H54 (cell line): ENCODE results near the gene ATP5F1E.
A peak's percentile ranks its signal among the peaks of the same experiment; 100 is the strongest.
"Not testable (repeated sequence)": the region's sequence is repeated elsewhere in the genome, so short reads cannot be mapped to it uniquely, and the experiment has no call there.

Experiments
- DNase-seq: peaks from one replicate; pipeline ENCODE4 v3.0.0; 2011; ENCODE audit warnings: low spot score, mixed read lengths; ENCODE audit not compliant: insufficient read length
- FAIRE-seq: peaks from 3 replicates; lab custom pipeline; 2011; peaks lifted over from hg19 to GRCh38; lab: Jason Lieb, UNC
- POLR2A ChIP-seq: IDR thresholded peaks from 2 replicates; pipeline ENCODE4 v1.6.1; 2011; ENCODE audit warnings: low read depth, mild to moderate bottlenecking, low read length

Gene ATP5F1E

DNA sequence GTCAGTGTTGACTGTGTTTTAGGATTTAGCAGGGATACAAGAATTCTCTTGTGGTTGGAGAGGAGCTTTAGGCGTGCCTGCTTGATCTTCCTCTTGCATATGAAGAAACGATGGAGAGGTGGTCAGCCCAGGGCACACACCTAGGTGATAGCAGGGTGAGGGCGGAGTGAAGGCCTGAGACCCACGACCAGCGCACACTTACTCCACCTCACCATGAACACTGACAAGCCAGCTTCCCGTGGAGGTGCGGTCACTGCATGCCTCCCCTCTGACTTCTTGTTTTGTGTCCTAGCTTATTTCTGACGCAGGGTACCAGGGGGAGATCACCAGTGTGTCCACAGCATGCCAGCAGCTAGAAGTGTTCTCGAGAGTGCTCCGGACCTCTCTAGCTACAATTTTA is 42.9 kb downstream of the ATP5F1E start:
- TF ChIP-seq POLR2A, result no peak
- DNase-seq (no peak), FAIRE-seq (no peak)

- TF ChIP-seq POLR2A, result no peak
- no peak for DNase-seq
- no peak for FAIRE-seq
Observed at GRCh38 chr20:58988565-58988882, 43.6 kb downstream of the ATP5F1E start.

DNA sequence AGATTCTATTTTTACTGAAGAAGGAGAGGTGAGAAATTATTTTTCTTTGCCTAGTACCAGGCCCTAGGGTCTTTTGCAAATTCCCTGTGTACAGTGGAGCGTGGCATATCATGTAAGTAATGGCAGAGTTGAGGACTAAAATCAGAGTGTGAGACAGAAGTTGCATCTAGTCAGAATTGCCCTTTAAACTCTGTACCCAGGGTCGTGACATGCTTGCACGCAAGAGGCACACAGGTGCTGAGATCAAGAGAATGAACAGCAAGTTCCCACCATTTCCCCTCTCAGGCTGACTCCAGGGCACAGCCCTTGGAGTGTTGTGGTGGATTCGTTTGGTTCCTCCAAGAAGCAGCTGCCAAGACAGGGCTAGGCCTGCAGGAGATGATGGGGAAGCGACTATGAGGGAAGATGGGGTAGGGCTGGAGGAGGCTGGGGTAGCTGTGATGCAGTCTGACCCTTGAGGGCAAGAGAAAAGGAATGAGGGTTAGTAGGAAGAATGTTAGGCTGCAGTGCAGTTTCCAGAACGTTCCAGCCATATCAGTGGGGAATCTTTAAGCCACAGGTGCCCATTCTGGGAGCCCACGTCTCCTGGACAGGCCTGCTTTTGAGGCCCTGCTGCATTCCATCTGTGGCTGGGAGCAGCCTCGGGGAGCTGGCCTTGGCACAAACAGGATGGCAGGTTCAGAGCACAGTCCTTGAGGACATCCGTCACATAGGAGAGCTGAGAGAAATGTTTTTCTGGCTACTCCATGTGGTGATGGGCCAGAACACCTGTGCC is 44.2 kb downstream of the ATP5F1E start:
- no peak for TF ChIP-seq POLR2A
- DNase-seq, result no peak
- FAIRE-seq, result no peak

GRCh38 chr20:58986968-58987517 is 45.1 kb downstream of the ATP5F1E start:
- TF ChIP-seq POLR2A, result no peak
- FAIRE-seq, result no peak
- no peak for DNase-seq

DNA sequence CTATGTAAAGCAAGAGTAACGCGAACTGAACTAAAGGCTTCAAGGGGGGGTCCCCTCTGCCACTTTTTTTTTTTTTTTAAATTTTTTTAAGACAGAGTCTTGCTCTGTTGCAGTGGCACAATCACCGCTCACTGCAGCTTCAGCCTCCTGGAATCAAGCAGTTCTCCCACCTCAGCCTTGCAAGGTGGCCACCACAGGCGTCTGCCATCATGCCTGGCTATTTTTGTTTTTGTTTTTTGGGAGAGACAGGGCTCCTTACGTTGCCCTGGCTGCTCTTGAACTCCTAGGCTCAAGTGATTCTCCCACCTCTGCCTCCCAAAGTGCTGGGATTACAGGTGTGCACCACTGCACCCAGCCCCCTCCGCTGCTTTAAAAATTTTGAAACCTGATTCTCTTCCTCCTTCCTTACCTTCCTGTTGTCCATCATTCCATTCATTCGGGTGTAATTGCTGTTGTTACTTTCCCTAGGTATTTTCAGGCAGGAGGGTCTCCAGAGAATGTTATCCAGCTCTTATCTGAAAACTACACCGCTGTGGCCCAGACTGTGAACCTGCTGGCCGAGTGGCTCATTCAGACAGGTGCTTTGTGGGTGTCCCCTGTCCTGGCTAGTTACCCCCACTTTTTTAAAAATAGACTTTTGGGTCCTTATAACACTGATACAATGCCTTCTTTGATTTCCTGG is 45.7 kb downstream of the ATP5F1E start:
- TF ChIP-seq POLR2A, result no peak
- no peak for FAIRE-seq
- no peak for DNase-seq

- FAIRE-seq, result no peak
- no peak for DNase-seq
- no peak for TF ChIP-seq POLR2A
Observed at GRCh38 chr20:58985656-58986055, 46.5 kb downstream of the ATP5F1E start.

GRCh38 chr20:58984691-58985090 is 47.4 kb downstream of the ATP5F1E start:
- DNase-seq (no peak), FAIRE-seq (no peak)
- no peak for TF ChIP-seq POLR2A

- not testable (repeated sequence) for FAIRE-seq, DNase-seq
Observed at GRCh38 chr20:58983115-58983468, 49.0 kb downstream of the ATP5F1E start.

DNA sequence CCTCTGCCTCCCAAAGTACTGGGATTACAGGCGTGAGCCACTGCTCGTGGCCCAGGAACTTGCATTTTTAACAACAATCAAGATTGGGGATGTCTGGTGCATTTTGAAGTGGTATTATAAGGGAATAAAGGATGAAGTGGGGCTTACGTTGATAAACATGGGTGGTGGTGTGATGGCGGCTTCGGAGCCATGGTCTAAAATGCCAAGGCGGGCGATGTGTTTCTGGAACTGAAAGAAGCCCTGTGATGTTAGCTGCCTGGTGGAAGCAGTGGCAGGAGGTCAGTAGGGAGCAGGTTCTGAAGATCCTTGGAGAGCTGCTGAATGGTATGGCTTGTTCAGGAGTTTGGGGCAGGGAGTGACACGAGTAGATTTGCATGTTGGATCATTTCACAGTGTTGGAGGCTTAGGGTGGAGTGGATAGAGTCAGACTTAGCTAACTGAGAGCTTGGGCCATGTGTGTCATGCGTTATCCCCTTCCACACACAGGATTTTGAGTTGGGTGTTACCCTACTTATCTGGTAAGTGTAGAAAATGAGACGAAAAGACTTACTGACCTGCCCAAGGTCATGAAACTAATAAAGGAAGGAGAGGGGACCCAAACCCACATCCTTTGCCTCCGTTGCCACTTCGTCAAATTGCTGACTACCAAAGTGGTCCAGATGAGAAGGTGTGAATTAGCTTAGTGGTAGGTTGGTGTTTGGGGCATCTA is 49.6 kb downstream of the ATP5F1E start:
- no peak for TF ChIP-seq POLR2A
- DNase-seq (no peak), FAIRE-seq (no peak)

- DNase-seq (no peak), FAIRE-seq (no peak)
- no peak for TF ChIP-seq POLR2A
Observed at GRCh38 chr20:58981628-58982364, 50.3 kb downstream of the ATP5F1E start.

- FAIRE-seq (no peak), DNase-seq (peak; percentile 92)
- TF ChIP-seq POLR2A, result peak; percentile 90
Observed at GRCh38 chr20:58980711-58981627, 51.2 kb downstream of the ATP5F1E start, which contains the start of gene NELFCD. TSS of gene NELFCD (plus strand) at chr20:58981256. CDS start at chr20:58981310, 54 bp downstream.

GRCh38 chr20:58978351-58979190 is 53.6 kb downstream of the ATP5F1E start:
- FAIRE-seq (no peak), DNase-seq (no peak)
- TF ChIP-seq POLR2A, result no peak
